Measurements from ENCODE around the gene NCOA7.

NCOA7 gene

GRCh38 chr6:125815080-125815910, 24.5 kb downstream of the NCOA7 start:
- DNase-seq: no peak

DNA sequence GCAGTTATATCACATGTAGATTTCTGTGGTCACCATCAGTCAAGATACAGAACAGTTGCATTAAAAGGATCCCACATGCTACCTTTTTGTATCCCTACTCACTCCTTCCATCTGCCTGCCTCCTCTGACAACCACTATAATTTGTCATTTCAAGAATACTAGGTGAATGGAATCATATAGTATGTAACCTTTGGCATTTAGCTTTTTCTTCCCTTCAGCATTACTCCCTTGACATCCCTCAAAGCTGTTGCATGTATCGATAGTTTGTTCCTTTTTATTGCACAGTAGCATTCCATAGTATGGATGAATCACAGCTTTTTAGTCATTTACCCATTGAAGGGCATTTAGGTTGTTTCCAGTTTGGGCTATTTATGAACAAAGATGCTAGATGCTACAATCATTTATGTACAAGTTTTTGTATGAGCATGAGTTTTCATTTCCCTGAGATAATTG, 26.1 kb downstream of the NCOA7 start:
- DNase-seq: no peak

DNA sequence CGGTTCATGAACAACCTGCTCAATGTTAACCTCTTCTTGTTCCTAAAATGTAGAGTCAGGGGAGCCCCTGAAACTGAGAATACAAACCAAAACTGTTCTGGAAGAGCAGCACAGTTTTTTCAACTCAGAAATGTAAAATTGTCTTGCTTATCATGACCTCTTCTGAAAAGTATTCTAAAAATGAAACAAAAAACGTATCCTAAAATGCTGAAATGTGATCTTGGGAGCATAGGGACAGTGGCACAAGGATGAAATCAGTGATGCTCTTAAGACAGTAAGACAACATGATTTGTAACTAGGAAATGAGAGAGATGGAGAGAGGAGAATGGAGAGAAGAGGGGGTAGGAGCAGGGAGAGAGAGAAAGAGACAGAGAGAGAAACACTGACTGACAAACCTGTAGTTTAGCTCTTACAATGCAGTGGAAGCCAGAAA, 27.5 kb downstream of the NCOA7 start:
- no peak for DNase-seq

DNA sequence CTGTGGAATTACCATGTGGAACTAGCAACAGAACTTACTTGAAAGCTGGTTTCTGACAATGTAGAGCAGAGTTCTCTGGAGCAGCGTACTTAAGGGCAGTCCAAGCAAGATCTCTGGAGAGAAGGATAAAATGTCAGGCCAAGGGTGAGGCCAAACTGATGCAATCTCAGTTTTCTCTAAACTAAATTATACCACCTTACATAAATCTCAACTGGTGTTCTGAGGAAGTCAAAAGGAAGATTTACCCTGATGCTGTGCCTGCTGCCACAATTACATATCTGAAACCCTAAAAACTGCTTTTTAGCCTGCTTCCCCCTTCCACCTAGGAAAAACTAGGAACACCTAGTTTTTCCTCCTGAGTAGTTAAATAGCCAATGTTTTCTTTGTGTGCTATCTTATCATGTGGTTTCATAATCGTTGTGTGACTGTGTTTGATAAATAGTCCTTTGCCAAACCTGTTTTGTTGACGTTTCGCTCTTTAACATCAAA, 28.1 kb downstream of the NCOA7 start:
- no peak for DNase-seq

- no peak for DNase-seq
Measured at GRCh38 chr6:125819535-125820326, 29.0 kb downstream of the NCOA7 start.

- peak; percentile 52 for DNase-seq
Measured at GRCh38 chr6:125821825-125822281, 31.1 kb downstream of the NCOA7 start.

DNA sequence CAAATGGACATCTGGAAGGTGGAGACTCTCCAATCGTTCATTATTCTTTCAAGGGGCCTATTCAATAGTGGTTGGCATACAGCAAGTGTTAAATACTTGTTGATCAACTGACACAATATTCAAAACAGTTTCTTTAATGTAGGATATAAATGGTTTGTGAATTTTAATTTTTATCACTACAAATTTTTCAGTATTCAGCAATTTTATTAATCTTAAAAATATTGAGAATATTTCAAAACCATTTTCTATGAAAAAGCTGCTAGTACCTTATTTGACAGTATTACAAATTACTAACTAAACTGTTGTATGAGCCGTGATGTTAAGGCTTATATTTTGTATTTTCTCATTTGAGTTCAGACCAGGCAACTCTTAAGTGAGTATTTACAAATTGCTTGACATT, 32.4 kb downstream of the NCOA7 start:
- DNase-seq: no peak

GRCh38 chr6:125824946-125825771, 34.4 kb downstream of the NCOA7 start:
- DNase-seq: no peak

DNA sequence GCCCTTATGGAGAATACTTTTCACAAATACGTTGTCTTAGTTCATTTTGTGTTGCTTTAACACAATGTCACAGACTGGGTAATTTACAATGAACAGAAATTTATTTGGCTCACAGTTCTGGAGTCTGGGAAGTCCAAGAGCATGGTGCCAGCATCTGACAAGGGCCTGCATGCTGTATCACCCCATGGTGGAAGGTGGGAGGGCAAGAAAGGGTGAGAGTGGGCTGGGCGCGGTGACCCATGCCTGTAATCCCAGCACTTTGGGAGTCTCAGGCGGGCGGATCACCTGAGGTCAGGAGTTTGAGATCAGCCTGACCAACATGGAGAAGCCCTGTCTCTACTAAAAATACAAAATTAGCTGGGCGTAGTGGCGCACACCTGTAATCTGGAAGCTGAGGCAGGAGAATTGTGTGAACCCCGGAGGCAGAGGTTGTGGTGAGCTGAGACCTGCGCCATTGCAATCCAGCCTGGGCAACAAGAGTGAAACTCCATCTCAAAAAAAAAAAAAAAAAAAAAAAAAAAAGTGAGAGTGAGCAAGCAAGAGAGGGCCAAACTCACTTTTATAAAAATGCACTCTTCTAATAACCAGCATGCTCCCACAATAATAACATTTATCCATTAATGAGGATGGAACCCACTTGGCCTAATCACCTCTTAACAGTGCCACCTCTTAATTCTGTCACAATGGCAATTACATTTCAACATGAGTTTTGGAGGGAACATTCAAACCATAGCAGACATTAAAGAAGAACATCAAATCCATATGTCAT, 36.1 kb downstream of the NCOA7 start:
- no peak for DNase-seq

DNA sequence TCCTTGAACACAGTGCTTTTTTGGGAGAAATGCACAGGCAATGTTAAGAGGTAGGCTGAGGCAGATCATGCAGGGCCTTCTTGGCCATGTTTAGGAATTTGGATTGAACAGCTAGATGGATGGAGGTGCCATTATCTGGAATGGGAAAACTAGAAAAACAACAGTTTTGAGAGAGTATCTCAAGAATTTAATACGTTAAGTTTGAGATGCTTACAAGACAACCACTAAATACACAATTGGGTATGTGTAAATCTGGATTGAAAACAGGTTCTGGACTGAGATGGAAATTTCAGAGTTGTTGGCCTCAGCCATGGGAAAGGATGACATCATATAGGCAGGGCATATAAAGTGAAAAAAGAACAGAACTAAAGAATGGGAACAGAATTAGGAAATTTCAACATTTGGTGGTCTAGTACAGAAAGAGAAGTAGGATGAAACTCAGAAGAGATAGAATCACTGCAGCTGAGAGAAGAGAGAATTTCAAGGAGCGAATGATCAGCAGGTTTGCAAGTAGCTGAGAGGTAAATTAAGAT, 37.1 kb downstream of the NCOA7 start:
- no peak for DNase-seq

DNA sequence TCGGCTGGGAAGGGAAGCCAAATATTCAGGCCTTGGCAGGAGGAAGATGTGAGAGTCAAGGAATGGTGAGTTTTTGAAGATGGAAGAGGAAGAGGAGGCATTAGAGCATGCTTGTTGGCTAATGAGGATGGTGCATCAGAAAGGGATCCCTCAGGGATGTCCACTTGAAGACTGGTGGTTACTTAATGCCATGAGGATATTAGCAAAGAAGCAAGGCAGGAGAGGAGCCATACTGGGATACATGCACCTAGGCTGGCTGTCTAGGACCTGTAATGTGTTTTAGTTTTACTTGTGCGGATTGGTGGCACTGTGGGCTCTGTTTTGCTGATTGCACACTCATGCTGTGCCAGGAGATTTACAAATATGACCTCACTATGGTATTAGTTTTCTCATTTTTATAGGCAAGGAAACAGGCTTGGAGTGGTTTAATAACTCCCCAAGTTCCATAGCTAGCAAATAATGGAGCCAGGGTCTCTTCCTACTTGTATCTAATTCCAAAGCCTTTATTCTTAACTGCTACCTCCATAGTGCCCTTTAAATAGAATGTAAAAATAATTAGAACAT, 37.8 kb downstream of the NCOA7 start:
- no peak for DNase-seq

DNA sequence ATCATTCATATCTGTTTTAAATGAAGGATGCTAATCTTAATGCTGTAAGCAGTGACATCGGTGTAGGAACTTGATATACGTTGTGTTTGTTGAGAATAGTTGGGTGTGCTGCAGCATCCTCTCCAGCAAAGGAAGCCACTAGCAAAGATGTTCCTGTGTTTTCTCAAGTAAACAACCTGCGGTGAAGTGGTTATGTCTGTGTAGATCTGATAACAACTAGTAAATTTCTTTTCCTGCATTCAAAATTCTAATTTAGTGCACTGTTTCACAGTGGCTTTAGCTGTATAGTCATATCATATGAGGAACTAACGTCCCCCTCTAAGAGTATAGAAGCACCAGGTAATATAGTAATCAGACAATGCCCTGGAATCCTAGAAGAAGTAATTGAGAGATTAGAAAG, 38.7 kb downstream of the NCOA7 start:
- no peak for DNase-seq

- no peak for DNase-seq
Measured at GRCh38 chr6:125831659-125832058, 40.9 kb downstream of the NCOA7 start.

DNA sequence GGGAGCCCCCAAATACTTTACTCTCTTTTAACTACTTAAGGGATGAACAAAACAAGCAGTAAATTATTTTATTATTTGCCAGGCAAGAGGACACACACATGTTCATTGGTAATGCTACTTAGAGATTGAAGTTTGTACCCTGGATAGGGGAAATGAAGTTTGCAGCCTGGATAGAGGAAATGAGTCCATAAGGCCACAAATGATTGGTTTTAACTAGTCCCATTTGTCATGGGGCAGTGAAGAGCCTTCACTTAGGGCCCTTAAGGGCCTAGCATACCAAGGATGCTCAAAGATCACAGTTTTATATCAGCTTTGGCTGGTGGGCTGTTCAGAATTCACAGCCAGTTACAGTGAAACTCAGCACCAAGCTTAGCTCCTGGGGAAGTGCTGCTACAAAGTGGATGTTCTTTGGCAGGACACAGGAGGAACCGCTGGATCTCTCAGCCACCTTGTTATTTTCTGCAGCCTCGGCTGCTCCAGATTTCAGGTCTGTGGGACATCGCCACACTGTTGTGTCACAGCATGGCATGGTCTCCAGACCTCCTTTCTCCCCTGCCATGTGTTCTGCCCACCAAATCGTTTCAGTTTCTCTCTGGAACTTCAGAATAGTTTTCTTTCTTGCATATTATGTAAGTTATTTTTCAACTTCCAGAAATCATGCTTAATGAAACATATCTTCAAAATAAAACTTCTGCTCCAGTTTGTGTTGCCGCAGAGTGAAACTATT, 41.8 kb downstream of the NCOA7 start:
- DNase-seq: no peak

DNA sequence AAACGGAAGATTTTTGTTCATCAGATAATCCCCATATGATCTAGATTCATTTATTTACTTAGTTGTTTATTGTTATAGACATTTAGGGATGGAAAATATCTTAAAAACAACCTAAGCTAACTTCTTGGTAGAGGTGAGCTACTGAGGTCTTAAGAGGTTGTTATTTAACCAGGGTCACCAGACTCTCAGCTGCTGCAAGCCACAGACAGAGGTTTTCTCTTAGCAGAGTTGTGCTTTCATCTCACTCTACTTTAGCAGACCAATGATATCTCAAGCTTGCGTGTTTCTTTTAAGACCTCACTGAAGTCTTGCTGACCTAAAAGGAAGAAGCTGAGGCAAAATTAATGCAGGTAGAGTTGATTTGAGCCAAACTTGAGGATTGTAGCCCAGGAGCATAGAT, 43.6 kb downstream of the NCOA7 start:
- DNase-seq: no peak

DNA sequence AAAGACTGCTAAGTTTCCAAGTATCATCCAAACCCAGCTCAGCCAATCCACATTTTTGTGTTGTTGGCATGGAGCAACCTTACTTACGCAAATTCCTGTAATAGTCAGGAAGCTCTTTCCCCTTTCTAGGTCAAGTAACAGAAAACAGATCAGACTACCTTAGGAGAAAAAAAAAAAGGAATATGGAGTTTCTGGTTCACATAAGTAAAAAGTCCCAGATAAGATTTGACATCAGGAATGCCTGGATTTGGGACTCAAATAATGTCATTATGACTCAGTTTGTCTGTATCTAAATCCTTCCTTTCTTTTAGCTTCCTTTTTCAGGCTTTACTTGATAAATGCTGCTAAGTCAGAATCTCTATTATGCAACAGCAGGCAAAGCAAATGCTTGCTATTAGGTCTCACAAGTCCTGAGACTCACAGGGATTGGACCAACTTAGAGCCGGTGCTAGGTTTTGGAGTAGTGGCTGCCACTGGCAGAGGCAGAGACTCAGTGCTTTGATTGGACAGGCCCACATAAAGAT, 44.5 kb downstream of the NCOA7 start:
- no peak for DNase-seq

DNA sequence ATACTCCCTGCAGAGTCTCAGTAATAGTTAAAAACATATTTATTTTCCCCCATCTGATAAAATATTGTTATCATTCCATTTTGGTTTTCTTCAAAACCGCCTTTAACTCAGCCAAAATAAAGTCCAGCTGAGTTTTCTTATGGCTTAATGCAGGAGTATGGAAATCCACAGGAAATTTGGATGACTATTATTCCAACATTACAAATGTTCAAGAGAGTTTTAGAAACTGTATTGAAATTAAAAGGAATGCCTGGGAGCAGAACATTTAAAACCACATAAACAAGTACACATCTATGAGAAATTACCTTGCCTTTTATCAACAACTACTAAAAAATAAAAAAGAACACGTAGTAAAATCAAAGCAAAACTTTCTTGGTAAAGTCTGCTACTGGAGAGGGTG, 45.7 kb downstream of the NCOA7 start:
- no peak for DNase-seq

DNA sequence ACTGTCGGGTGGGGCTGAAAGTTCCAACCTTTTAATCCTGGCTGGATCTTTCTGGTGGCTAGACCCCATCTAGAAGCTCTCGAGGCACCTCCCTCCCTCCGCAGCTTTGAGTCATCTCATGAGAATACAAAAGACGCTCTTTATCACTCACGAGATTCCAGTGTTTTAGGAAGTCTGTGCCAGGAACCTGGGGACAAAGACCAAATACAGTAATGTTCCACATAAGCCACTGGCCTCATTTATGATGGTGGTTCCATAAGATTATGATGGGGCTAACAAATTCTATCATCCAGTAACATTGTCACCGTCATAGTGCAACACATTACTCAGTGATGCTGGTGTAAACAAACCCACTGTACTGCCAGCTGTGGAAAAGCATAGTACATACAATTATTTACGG, 48.7 kb downstream of the NCOA7 start:
- no peak for DNase-seq

DNA sequence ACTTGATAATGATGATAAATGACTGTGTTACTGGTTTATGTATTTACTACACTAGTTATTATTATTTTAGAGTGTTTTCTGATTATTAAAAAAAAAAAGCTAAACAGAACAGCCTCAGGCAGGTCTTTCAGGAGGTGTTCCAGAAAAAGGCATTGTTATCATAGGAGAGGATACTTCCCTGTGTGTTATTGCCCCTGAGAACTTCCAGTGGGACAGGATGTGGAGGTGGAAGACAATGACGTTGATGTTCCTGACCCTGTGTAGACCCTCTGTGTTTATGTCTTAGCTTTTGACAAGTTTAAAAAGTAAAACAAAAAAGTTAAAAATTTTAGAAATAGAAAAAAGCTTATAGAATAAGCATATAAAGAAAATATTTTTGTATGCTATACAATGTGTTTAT, 49.1 kb downstream of the NCOA7 start:
- DNase-seq: no peak

DNA sequence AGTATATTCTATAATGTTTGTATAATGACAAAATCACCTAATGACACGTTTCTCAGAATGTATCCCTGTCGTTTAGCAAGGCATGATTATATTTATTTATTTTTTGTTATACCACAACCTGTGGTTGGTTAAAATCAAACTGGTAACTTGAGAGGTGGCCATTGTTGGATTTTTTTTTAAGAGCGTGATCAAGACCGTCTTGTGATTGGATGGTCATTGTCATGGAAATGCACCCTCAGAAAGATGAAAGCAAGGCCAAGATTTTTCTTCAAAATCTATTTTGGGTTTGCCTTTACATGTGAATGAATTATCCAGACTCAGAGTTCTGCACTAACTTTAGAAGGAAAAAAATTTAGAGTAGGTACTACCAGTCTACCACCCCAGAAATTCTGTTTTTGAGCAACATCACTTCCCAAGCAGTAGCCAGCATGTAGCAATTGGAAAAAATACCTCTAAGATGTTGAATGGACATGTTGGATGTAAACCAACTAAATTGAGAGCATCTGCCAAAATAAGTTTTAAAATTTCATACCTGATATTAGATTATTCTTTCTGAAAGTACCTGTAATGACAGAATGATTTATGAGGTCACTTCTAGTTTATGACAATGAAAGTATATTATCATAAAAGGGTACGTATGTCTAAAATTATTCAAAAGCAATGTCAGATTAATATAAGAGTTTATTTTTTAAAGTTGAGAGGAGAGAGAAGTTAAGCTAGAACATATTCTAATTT, 50.8 kb downstream of the NCOA7 start:
- no peak for DNase-seq
